ENCODE results near the gene FCRL6. TPM values are rescaled to one million over a fixed set of nuclear protein-coding genes. Genes with fewer than 3 reads are reported as not detected.

FCRL6 gene
- total RNA-seq, 1 donor from 2014 or later, result not detected

DNA sequence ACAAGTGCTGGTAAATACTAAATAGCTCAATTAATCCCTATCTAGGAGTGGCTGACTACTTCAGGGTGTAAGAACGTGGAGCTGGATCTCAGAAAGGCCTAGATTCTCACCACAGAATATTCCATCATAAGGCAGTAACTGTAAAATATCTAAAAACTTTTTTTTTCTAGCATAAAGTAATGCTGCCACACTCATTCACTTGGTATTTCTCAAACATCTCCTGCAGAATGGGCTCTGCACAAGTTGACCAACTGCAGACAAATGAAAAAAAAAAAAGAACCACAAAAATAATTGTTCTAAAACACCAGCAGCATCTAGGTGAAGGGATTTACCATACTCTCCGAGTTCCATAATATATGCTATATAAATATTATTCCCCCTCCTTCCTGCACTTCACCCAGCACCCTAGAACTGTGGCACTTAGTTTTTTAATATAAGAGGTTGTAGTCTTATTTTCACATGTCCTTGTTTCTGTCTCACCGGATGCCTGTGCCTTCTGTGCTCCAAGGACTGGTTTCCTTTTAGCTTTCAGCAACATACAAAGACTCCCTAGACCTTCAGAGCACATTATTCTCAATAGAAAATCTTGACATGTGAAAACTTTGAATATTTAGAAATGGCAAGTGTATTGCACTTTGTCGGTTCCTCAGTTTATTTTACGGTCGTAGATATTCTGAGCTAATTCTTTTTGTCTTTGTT lies 51.4 kb downstream of the FCRL6 start:
- no peak overlapping the region for H2AFZ ChIP-seq (replicated peaks)
- no peak for DNase-seq (ENCODE audit: low spot score)
- H3K27ac Mint-ChIP-seq, result no peak overlapping the region

DNA sequence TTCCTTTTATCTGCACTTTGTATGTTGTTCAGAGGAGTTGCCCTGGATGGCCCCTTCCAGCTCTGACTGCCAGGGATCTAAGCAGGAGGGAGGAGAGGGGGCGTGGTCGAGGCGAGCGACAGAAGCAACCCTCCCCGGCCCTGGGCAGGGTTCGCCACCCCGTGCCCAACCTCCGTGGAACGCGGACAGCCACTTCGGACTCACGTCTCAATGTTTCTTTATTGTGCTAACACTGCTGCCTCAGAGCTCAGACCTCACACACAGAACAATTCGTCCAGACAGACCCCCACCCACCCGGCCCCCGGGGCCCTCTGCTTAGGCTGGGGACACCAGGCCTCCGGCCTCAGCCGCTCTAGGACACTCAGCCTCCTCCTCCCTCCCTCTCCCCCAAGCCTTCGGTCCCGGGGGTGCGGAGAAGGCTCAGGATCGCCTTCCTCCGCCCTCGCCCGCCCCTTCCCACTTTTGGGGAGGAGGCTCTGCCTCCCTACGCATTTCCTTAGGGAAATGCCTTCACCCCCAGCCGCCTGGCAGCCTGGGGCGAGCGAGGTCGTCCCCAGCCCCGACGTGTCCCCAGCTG lies 52.0 kb downstream of the FCRL6 start:
- no peak for TF ChIP-seq EZH2 (IDR thresholded peaks at IDR 0.05)
- TF ChIP-seq EZH2phosphoT487 (IDR thresholded peaks at IDR 0.05), result no peak
- TF ChIP-seq, protein P1, sequence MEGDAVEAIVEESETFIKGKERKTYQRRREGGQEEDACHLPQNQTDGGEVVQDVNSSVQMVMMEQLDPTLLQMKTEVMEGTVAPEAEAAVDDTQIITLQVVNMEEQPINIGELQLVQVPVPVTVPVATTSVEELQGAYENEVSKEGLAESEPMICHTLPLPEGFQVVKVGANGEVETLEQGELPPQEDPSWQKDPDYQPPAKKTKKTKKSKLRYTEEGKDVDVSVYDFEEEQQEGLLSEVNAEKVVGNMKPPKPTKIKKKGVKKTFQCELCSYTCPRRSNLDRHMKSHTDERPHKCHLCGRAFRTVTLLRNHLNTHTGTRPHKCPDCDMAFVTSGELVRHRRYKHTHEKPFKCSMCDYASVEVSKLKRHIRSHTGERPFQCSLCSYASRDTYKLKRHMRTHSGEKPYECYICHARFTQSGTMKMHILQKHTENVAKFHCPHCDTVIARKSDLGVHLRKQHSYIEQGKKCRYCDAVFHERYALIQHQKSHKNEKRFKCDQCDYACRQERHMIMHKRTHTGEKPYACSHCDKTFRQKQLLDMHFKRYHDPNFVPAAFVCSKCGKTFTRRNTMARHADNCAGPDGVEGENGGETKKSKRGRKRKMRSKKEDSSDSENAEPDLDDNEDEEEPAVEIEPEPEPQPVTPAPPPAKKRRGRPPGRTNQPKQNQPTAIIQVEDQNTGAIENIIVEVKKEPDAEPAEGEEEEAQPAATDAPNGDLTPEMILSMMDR (IDR thresholded peaks at IDR 0.05), result no peak
- Histone ChIP-seq H3K27ac (no peak overlapping the region), H3K4me3 (peak overlapping the region; percentile 47), H3K27me3 (peaks cover 70% of the 10 kb centered on the region), H4K20me1 (ENCODE audit: low read depth) (no peaks in the 10 kb centered on the region), H3K4me2 (peak overlapping the region; percentile 87), H3K9ac (no peak overlapping the region), H3K79me2 (ENCODE audit: low read depth) (no peaks in the 10 kb centered on the region), H3K9me3 (ENCODE audit: low read depth) (no peaks in the 10 kb centered on the region), H3F3A (ENCODE audit: low read depth) (no peaks in the 10 kb centered on the region), H3K36me3 (no peaks in the 10 kb centered on the region), H2AFZ (replicated peaks) (no peak overlapping the region), H3K4me1 (peaks cover 10% of the 10 kb centered on the region)
- peak; percentile 73 for DNase-seq (ENCODE audit: low spot score)
- no peaks in the 10 kb centered on the region for H3K36me3 Mint-ChIP-seq
- H3K4me3 Mint-ChIP-seq, result peak overlapping the region; percentile 87
- no peak overlapping the region for H3K27ac Mint-ChIP-seq
- H3K9me3 Mint-ChIP-seq, result peaks cover 3% of the 10 kb centered on the region
- H3K27me3 Mint-ChIP-seq (ENCODE audit: insufficient read depth, low read depth), result peaks cover 34% of the 10 kb centered on the region
- H3K4me1 Mint-ChIP-seq, result peaks cover 13% of the 10 kb centered on the region

More for the DNA sequence above, 51.4 kb downstream of the FCRL6 start:
- Mint-ChIP-seq H3K4me3 (peak overlapping the region; percentile 87), H3K36me3 (no peaks in the 10 kb centered on the region), H3K9me3 (peaks cover 3% of the 10 kb centered on the region), H3K4me1 (peaks cover 13% of the 10 kb centered on the region), H3K27me3 (ENCODE audit: insufficient read depth, low read depth) (peaks cover 36% of the 10 kb centered on the region)
- Histone ChIP-seq H3K79me2 (ENCODE audit: low read depth) (no peaks in the 10 kb centered on the region), H3K27me3 (peaks cover 70% of the 10 kb centered on the region), H4K20me1 (ENCODE audit: low read depth) (no peaks in the 10 kb centered on the region), H3K9me3 (ENCODE audit: low read depth) (no peaks in the 10 kb centered on the region), H3K4me1 (peaks cover 10% of the 10 kb centered on the region), H3K4me2 (peak overlapping the region; percentile 87), H3K4me3 (peak overlapping the region; percentile 47), H3F3A (ENCODE audit: low read depth) (no peaks in the 10 kb centered on the region), H3K36me3 (no peaks in the 10 kb centered on the region), H3K9ac (no peak overlapping the region), H3K27ac (no peak overlapping the region)
- TF ChIP-seq, protein P1 (IDR thresholded peaks at IDR 0.05), result no peak
- TF ChIP-seq EZH2phosphoT487 (IDR thresholded peaks at IDR 0.05) (no peak), EZH2 (IDR thresholded peaks at IDR 0.05) (no peak)

DNA sequence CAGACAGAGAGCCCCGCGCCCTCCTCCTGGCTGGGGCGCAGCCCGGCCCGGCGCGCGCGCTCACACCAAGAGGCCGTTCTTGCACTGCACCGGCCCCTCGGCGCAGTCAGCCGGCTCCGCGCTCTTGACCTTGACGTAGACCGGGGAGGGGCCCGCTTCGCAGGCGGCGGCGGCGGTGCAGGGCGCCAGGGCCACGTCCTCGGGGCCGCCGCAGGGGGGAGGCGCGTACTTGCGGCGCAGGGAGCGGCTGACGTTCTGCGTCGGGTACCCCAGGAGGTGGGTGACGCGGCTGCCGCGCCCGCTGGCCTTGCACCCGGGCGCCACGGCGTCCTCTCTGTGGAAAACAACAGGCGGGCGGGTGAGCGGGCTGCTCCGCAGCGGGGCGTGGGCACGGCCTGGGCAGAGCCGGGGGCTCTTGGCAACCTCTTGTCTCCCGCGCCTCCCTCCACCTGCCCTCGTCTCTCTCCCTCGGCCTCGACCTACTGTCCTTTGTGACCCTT lies 52.6 kb downstream of the FCRL6 start:
- Histone ChIP-seq H3K4me1 (peaks cover 10% of the 10 kb centered on the region), H3K27ac (no peak overlapping the region)
- peaks cover 34% of the 10 kb centered on the region for H3K27me3 Mint-ChIP-seq (ENCODE audit: insufficient read depth, low read depth)

More for the DNA sequence above, 52.6 kb downstream of the FCRL6 start:
- Histone ChIP-seq H3K9ac (no peak overlapping the region), H3K4me2 (peak overlapping the region; percentile 87), H3K27me3 (peaks cover 70% of the 10 kb centered on the region), H2AFZ (replicated peaks) (no peak overlapping the region), H3F3A (ENCODE audit: low read depth) (no peaks in the 10 kb centered on the region), H3K36me3 (no peaks in the 10 kb centered on the region), H3K9me3 (ENCODE audit: low read depth) (no peaks in the 10 kb centered on the region), H3K79me2 (ENCODE audit: low read depth) (no peaks in the 10 kb centered on the region), H3K4me3 (peak overlapping the region; percentile 47), H4K20me1 (ENCODE audit: low read depth) (no peaks in the 10 kb centered on the region)
- Mint-ChIP-seq H3K27ac (no peak overlapping the region), H3K36me3 (no peaks in the 10 kb centered on the region), H3K4me3 (peak overlapping the region; percentile 67), H3K9me3 (peaks cover 3% of the 10 kb centered on the region), H3K4me1 (peaks cover 13% of the 10 kb centered on the region)
- TF ChIP-seq, protein P1 (IDR thresholded peaks at IDR 0.05), result no peak
- TF ChIP-seq EZH2phosphoT487 (IDR thresholded peaks at IDR 0.05) (peak; percentile 90), EZH2 (IDR thresholded peaks at IDR 0.05) (peak; percentile 96)
- DNase-seq (ENCODE audit: low spot score), result no peak
